GM19240 (cell line): ENCODE measurements around the gene ADARB2.

ENCODE experiments used
- DNase-seq: peaks from one replicate; pipeline ENCODE4 v3.0.0; 2011; ENCODE audit warnings: low spot score; ENCODE audit not compliant: insufficient read length

Gene ADARB2

GRCh38 chr10:1529806-1530413 lies 207.4 kb downstream of the ADARB2 start:
- DNase-seq = no peak

GRCh38 chr10:1527951-1528350 lies 209.4 kb downstream of the ADARB2 start:
- no peak for DNase-seq

GRCh38 chr10:1526436-1527055 lies 210.8 kb downstream of the ADARB2 start:
- DNase-seq = no peak

GRCh38 chr10:1525354-1526162 lies 211.8 kb downstream of the ADARB2 start:
- DNase-seq = no peak

- DNase-seq = no peak
Observed at GRCh38 chr10:1524540-1524939, 212.8 kb downstream of the ADARB2 start.

- no peak for DNase-seq
Observed at GRCh38 chr10:1523221-1523620, 214.1 kb downstream of the ADARB2 start.

GRCh38 chr10:1522237-1522636 lies 215.1 kb downstream of the ADARB2 start:
- DNase-seq = no peak

GRCh38 chr10:1521741-1522140 lies 215.6 kb downstream of the ADARB2 start:
- DNase-seq = no peak

- DNase-seq = no peak
Observed at GRCh38 chr10:1520909-1521565, 216.3 kb downstream of the ADARB2 start.

GRCh38 chr10:1519391-1519790 lies 217.9 kb downstream of the ADARB2 start:
- no peak for DNase-seq

- DNase-seq = no peak
Observed at GRCh38 chr10:1517684-1518083, 219.6 kb downstream of the ADARB2 start.

- no peak for DNase-seq
Observed at GRCh38 chr10:1516492-1517165, 220.7 kb downstream of the ADARB2 start.

- DNase-seq = no peak
Observed at GRCh38 chr10:1515780-1516491, 221.4 kb downstream of the ADARB2 start.

GRCh38 chr10:1515121-1515779 lies 222.1 kb downstream of the ADARB2 start:
- DNase-seq = no peak

GRCh38 chr10:1514681-1515080 lies 222.6 kb downstream of the ADARB2 start:
- DNase-seq = no peak

GRCh38 chr10:1513221-1513620 lies 224.1 kb downstream of the ADARB2 start:
- DNase-seq = no peak

- no peak for DNase-seq
Observed at GRCh38 chr10:1509011-1509530, 228.3 kb downstream of the ADARB2 start.

GRCh38 chr10:1508096-1508495 lies 229.2 kb downstream of the ADARB2 start:
- no peak for DNase-seq

- no peak for DNase-seq
Observed at GRCh38 chr10:1507436-1507835, 229.9 kb downstream of the ADARB2 start.

- no peak for DNase-seq
Observed at GRCh38 chr10:1504940-1505339, 232.4 kb downstream of the ADARB2 start.
